Measurements from ENCODE around the gene ETHE1. TPM values are rescaled to one million over a fixed set of nuclear protein-coding genes. Genes with fewer than 3 reads are reported as not detected.
"Not testable (repeated sequence)": the region's sequence is repeated elsewhere in the genome, so short reads cannot be mapped to it uniquely, and the experiment has no call there.

The ETHE1 gene
- total RNA-seq, 1 donor from 2014 or later: 42.9 TPM

- H3K36me3 Mint-ChIP-seq (ENCODE audit: low read depth, unreplicated experiment): no peaks in the 10 kb centered on the region
- peaks cover 13% of the 10 kb centered on the region for H3K4me1 Mint-ChIP-seq (ENCODE audit: unreplicated experiment)
- TF ChIP-seq, protein P1, sequence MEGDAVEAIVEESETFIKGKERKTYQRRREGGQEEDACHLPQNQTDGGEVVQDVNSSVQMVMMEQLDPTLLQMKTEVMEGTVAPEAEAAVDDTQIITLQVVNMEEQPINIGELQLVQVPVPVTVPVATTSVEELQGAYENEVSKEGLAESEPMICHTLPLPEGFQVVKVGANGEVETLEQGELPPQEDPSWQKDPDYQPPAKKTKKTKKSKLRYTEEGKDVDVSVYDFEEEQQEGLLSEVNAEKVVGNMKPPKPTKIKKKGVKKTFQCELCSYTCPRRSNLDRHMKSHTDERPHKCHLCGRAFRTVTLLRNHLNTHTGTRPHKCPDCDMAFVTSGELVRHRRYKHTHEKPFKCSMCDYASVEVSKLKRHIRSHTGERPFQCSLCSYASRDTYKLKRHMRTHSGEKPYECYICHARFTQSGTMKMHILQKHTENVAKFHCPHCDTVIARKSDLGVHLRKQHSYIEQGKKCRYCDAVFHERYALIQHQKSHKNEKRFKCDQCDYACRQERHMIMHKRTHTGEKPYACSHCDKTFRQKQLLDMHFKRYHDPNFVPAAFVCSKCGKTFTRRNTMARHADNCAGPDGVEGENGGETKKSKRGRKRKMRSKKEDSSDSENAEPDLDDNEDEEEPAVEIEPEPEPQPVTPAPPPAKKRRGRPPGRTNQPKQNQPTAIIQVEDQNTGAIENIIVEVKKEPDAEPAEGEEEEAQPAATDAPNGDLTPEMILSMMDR (IDR thresholded peaks at IDR 0.05; ENCODE audit: unreplicated experiment): no peak
- no peak overlapping the region for H3K4me3 Mint-ChIP-seq (ENCODE audit: unreplicated experiment)
- H3K27ac Mint-ChIP-seq (ENCODE audit: unreplicated experiment): no peak overlapping the region
- no peaks in the 10 kb centered on the region for H3K9me3 Mint-ChIP-seq (ENCODE audit: unreplicated experiment)
- DNase-seq (ENCODE audit: low spot score): no peak
- peaks cover 5% of the 10 kb centered on the region for H3K27me3 Mint-ChIP-seq (ENCODE audit: unreplicated experiment)
Measured at GRCh38 chr19:43522929-43523328, 4.1 kb downstream of the ETHE1 start.

DNA sequence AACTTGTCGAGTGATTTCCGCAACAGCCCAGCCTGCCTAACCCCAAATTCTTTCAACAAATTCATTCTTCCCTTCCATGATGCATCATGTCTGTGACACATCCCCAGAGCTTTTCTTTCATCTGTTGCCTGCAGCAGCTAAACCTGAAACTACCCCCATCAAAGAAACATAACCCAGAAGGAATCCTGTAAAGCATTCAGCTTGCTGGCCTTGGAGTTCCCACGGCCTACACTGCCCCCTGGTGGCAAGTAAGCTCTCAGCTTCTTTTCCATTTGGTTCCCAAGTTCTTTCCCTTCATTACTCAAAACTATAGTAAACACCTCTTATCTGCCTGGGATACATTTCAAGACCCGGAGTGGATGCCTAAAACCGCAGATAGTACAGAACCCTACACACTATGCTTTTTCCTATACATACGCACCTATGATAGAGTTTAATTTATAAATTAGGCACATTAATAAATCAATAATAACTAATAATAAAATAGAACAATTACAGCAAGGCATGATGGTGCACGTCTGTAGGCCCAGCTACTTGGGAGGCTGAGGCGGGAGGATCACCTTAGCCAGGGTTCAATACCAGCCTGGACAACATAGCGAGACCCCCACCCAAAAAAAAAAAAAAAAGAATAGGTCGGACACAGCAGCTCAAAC lies 7.4 kb downstream of the ETHE1 start:
- H3K4me1 Mint-ChIP-seq (ENCODE audit: unreplicated experiment): peaks cover 4% of the 10 kb centered on the region
- no peak overlapping the region for H3K4me3 Mint-ChIP-seq (ENCODE audit: unreplicated experiment)
- H3K27ac Mint-ChIP-seq (ENCODE audit: unreplicated experiment): no peak overlapping the region

DNA sequence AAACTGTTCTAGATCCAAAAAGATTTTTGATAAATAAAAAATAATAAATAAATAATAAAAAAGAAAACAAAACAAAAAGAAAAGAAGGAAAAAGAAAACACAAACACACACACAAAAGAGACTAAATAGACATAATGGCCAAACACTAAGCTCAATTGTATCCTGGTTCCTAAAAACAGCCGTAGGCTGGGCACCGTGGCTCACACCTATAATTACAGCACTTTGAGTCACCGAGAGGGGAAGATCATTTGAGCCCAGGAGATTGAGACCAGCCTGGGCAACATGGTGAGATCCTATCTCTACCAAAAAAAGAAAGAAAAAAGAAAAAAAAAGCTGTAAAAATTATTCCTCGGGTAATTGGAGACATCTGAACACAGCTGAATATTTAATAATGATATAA lies 8.9 kb downstream of the ETHE1 start:
- H3K27me3 Mint-ChIP-seq (ENCODE audit: unreplicated experiment): peaks cover 5% of the 10 kb centered on the region

More for the DNA sequence above, 7.4 kb downstream of the ETHE1 start:
- H3K36me3 Mint-ChIP-seq (ENCODE audit: low read depth, unreplicated experiment): no peaks in the 10 kb centered on the region
- DNase-seq (ENCODE audit: low spot score): peak; percentile 81
- peaks cover 4% of the 10 kb centered on the region for H3K27me3 Mint-ChIP-seq (ENCODE audit: unreplicated experiment)
- no peaks in the 10 kb centered on the region for H3K9me3 Mint-ChIP-seq (ENCODE audit: unreplicated experiment)
- TF ChIP-seq, protein P1 (IDR thresholded peaks at IDR 0.05; ENCODE audit: unreplicated experiment): peak; percentile 87

DNA sequence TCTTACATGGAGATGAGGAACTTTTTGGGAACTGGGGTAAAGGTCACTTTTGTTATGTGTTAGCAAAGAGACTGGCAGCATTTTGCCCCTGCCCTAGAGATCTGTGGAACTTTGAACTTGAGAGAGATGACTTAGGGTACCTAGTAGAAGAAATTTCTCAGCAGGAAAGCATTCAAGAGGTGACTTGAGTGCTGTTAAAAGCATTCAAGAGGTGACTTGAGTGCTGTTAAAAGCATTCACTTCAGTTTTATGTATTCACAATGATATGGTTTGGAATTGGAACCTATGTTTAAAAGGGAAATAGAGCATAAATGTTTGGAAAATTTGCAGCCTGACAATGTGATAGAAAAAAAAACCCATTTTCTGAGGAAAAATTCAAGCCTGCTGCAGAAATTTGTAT lies 14.6 kb downstream of the ETHE1 start:
- not testable (repeated sequence) for H3K27ac Mint-ChIP-seq (ENCODE audit: unreplicated experiment); H3K27me3 Mint-ChIP-seq (ENCODE audit: unreplicated experiment); DNase-seq (ENCODE audit: low spot score); H3K4me1 Mint-ChIP-seq (ENCODE audit: unreplicated experiment); H3K9me3 Mint-ChIP-seq (ENCODE audit: unreplicated experiment); H3K4me3 Mint-ChIP-seq (ENCODE audit: unreplicated experiment)
- H3K36me3 Mint-ChIP-seq (ENCODE audit: low read depth, unreplicated experiment): peaks cover 36% of the 10 kb centered on the region

More for the DNA sequence above, 8.9 kb downstream of the ETHE1 start:
- no peak for DNase-seq (ENCODE audit: low spot score)
- H3K9me3 Mint-ChIP-seq (ENCODE audit: unreplicated experiment): no peaks in the 10 kb centered on the region
- TF ChIP-seq, protein P1 (IDR thresholded peaks at IDR 0.05; ENCODE audit: unreplicated experiment): no peak
- H3K27ac Mint-ChIP-seq (ENCODE audit: unreplicated experiment): no peak overlapping the region
- peaks cover 4% of the 10 kb centered on the region for H3K4me1 Mint-ChIP-seq (ENCODE audit: unreplicated experiment)
- no peak overlapping the region for H3K4me3 Mint-ChIP-seq (ENCODE audit: unreplicated experiment)
- peaks cover 6% of the 10 kb centered on the region for H3K36me3 Mint-ChIP-seq (ENCODE audit: low read depth, unreplicated experiment)

- TF ChIP-seq, protein P1 (IDR thresholded peaks at IDR 0.05; ENCODE audit: unreplicated experiment): no peak
- Mint-ChIP-seq H3K27ac (ENCODE audit: unreplicated experiment) (no peak overlapping the region), H3K4me3 (ENCODE audit: unreplicated experiment) (peak overlapping the region; percentile 12), H3K36me3 (ENCODE audit: low read depth, unreplicated experiment) (peaks cover 36% of the 10 kb centered on the region), H3K9me3 (ENCODE audit: unreplicated experiment) (no peaks in the 10 kb centered on the region), H3K4me1 (ENCODE audit: unreplicated experiment) (no peaks in the 10 kb centered on the region), H3K27me3 (ENCODE audit: unreplicated experiment) (peaks cover 7% of the 10 kb centered on the region)
- no peak for DNase-seq (ENCODE audit: low spot score)
Measured at GRCh38 chr19:43511324-43511723, 15.7 kb downstream of the ETHE1 start.

All from endothelial cell (in vitro differentiated cells).